GM18505 (cell line): Measurements from ENCODE around the gene CBLIF.
"Not testable (repeated sequence)": the region's sequence is repeated elsewhere in the genome, so short reads cannot be mapped to it uniquely, and the experiment has no call there.

Experiments used
- ATAC-seq: cut with Tn5 transposase; IDR thresholded peaks from one replicate; pipeline ENCODE4 v1.9.1; 2021; ENCODE audit not compliant: unreplicated experiment
- POLR2A ChIP-seq: IDR thresholded peaks from 4 replicates; pipeline ENCODE4 v1.6.1; 2011; ENCODE audit warnings: borderline replicate concordance; ENCODE audit not compliant: insufficient read depth, insufficient read length; ENCODE audit errors: extremely low read depth

The CBLIF gene

DNA sequence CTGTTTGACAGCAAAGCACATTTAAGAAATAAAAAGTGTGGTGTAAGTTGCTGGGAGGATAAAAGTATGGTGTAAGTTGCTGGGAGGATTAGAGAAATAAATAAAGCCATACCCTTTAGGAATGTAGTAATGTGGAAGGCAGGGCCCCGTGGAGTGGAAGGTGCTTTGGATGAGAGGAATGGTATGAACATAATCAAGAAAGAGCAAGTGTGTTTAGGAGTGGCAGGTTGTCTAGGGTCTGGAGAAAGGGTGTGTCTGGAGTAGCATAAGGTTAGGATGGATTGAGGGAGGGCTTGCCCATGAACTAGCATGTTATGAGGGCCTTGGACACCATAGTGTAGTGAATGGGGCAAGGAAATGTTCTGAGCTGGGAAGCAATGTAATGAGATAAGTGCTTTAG lies 52.8 kb downstream of the CBLIF start:
- TF ChIP-seq POLR2A, result no peak
- ATAC-seq, result no peak

DNA sequence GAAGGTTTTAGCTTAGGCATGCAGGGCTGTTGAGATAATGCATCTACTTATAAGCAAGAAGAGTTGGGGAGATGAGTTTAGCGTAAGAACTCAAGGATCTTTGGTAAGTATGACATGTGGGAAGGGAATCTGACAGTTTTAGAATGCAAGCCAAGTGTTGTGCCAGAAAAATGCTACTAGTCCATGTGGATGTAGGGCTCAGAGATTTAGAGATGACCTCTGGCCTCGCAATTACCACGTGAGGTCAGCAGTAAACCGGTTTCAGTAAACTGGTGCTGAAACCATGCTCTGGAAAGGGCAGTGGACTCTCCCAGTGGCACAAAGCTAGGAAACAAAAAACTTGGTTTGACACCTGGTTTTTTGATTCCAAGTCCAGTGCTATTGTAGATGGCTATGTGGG lies 53.7 kb downstream of the CBLIF start:
- ATAC-seq, result no peak
- TF ChIP-seq POLR2A, result no peak

- ATAC-seq, result no peak
- TF ChIP-seq POLR2A, result no peak
These were observed 57.5 kb downstream of the CBLIF start for GRCh38 chr11:59787816-59788215.

DNA sequence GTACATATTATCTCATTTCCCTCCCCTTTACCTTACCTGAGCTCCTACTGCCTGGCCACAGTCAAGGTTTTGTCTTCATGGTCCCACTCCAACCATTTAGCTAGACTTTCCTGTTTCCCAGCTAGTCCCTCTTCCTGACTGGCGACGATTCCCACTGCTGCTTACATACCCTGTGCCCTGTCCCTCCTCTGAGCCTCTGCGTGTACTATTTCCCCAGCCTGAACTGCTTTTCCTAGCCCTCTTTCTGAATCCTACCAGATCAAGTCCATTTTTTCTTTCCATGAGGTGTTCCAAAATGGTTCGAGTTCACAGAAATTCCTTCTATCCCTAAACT lies 58.1 kb downstream of the CBLIF start:
- TF ChIP-seq POLR2A, result no peak
- no peak for ATAC-seq

- no peak for TF ChIP-seq POLR2A
- no peak for ATAC-seq
These were observed 59.5 kb downstream of the CBLIF start for GRCh38 chr11:59785818-59786217.

DNA sequence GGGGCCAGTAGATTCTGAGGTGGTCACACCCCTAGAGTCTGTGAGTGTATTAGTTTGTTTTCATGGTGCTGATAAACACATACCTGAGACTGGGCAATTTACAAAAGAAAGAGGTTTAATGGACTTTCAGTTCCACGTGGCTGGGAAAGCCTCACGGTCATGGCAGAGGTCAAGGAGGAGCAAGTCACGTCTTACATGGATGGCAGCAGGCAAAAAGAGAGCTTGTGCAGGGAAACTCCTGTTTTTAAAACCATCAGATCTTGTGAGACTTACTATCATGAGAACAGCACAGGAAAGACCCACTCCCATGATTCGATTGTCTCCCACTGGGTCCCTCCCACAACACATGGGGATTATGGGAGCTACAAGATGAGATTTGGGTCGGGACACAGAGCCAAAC lies 60.9 kb downstream of the CBLIF start:
- ATAC-seq, result not testable (repeated sequence)

- TF ChIP-seq POLR2A, result no peak
- no peak for ATAC-seq
These were observed 61.6 kb downstream of the CBLIF start for GRCh38 chr11:59783632-59784090.

DNA sequence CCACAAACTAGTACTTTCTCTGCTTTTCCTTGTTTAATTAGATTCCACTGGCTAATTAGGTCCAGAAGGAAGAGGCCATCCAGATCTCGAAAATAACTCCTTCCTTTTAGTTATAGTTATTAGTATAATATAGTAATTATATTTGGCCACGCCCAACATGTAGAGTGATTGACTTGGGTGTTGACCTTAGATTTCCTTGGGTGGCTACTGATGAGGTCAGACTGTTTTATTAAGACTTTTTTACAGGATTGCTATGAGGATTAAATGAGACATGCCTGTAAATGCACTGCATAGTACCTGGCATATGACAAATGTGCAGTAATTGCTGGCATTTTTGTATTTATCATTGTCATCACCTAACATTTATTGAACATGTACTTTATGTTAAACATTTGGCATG lies 63.2 kb downstream of the CBLIF start:
- no peak for TF ChIP-seq POLR2A
- no peak for ATAC-seq

DNA sequence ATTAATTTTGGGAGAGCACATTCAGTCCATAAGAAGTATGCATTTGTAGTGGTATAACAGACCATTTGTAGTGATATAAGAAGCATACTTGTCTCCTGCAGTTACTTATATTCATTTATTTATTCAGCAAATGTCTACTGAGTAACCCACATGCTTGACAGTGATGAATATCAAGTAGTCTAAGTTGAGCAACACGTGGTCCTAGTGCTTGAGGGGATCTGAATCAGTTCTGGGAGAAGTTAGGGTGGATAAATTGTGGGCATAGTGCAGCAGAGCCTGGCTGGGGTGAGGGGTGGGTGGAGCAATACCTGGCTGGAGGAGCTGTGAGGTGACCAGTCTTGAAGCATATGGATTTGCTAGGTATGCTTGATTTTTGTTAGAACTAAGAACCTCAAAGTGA lies 65.8 kb downstream of the CBLIF start:
- ATAC-seq, result no peak
- no peak for TF ChIP-seq POLR2A
